B cell (primary cell): ENCODE data around the gene CAPN10. TPM values are rescaled to one million over a fixed set of nuclear protein-coding genes. Genes with fewer than 3 reads are reported as not detected.

Source experiments
- ATAC-seq: fragments of 200-7000 bp; cut with Tn5 transposase; one replicate; pipeline ENCODE4 v1.10.0; 2021; ENCODE audit warnings: low read depth, mild to moderate bottlenecking, moderate number of reproducible peaks, moderate library complexity
- CTCF ChIA-PET: fragments of 350-600 bp; sonication (Branson Sonifier 250); formaldehyde crosslinking; loops from one replicate; lab custom pipeline; 2021; ENCODE audit warnings: antibody characterized with exemption, inconsistent platforms; lab: Charles Lee
- POLR2A ChIA-PET: fragments of 350-600 bp; sonication (Branson Sonifier 250); formaldehyde crosslinking; loops from one replicate; lab custom pipeline; 2021; ENCODE audit warnings: antibody characterized with exemption; lab: Charles Lee
- DNase-seq: peaks from one replicate; pipeline ENCODE4 v3.0.0; 2013
- H2AFZ ChIP-seq: 2 replicates; pipeline ENCODE4 v1.6.1; 2012; ENCODE audit warnings: mild to moderate bottlenecking, low read depth, low read length; ENCODE audit not compliant: insufficient read depth, poor library complexity, severe bottlenecking
- H3K27ac ChIP-seq, 2 donors: 1 replicate in 1 of 2; 2 replicates in 1 of 2; pipeline ENCODE4 v1.5.1; 2012 to 2013; ENCODE audit warnings: low read length in 2 of 2, mild to moderate bottlenecking in 2 of 2, moderate library complexity in 1 of 2
- H3K27me3 ChIP-seq, 4 experiments: fragments of 200-600 bp in 1 of 4; sonication (generic) in 1 of 4; replicated peaks in 1 of 4; 1 replicate in 2 of 4; 2 replicates in 2 of 4; pipeline versions ENCODE4 v1.6.1 to v1.7.0; 2013 to 2016; ENCODE audit warnings: low read length in 3 of 4, mild to moderate bottlenecking in 2 of 4, mixed read lengths in 1 of 4, moderate library complexity in 1 of 4; ENCODE audit not compliant: insufficient read depth in 4 of 4, control insufficient read depth in 3 of 4; ENCODE audit errors: control extremely low read depth in 1 of 4
- H3K36me3 ChIP-seq, 2 experiments: replicated peaks in 1 of 2; 1 replicate in 1 of 2; 2 replicates in 1 of 2; pipeline versions ENCODE4 v1.6.1 to v1.7.1; 2013; ENCODE audit warnings: low read length in 1 of 2; ENCODE audit not compliant: insufficient read depth in 2 of 2, control insufficient read depth in 1 of 2; ENCODE audit errors: control extremely low read depth in 1 of 2, extremely low read depth in 1 of 2
- H3K4me1 ChIP-seq, 2 donors: fragments of 200-600 bp in 1 of 2; sonication (generic) in 1 of 2; 1 replicate in 1 of 2; 2 replicates in 1 of 2; pipeline versions ENCODE4 v1.5.1 to v1.6.1; 2013 to 2017; ENCODE audit warnings: low read length in 2 of 2; ENCODE audit not compliant: control insufficient read depth in 2 of 2, insufficient read depth in 2 of 2
- H3K4me2 ChIP-seq: replicated peaks from 2 replicates; pipeline ENCODE3; 2012; ENCODE audit warnings: mild to moderate bottlenecking, low read depth, low read length; ENCODE audit not compliant: poor library complexity, severe bottlenecking
- H3K4me3 ChIP-seq, 5 experiments: fragments of 200-600 bp in 1 of 5; sonication (generic) in 1 of 5; 1 replicate in 3 of 5; 2 replicates in 2 of 5; pipeline versions ENCODE4 v1.5.1 to v1.7.0; 2011 to 2016; ENCODE audit warnings: low read length in 4 of 5, mild to moderate bottlenecking in 4 of 5, low read depth in 2 of 5, control low read depth in 1 of 5, moderate library complexity in 1 of 5; ENCODE audit not compliant: insufficient read depth in 1 of 5; ENCODE audit errors: control extremely low read depth in 1 of 5, extremely low read depth in 1 of 5
- H3K79me2 ChIP-seq: fragments of 200-600 bp; sonication (generic); one replicate; pipeline ENCODE4 v1.6.0; 2016; ENCODE audit warnings: low read length; ENCODE audit not compliant: control insufficient read depth, insufficient read depth
- H3K9ac ChIP-seq: fragments of 200-600 bp; sonication (generic); 2 replicates; pipeline ENCODE4 v1.6.1; 2017; ENCODE audit warnings: mild to moderate bottlenecking, low read length, moderate library complexity
- H3K9me3 ChIP-seq, 3 donors: one replicate each; pipeline versions ENCODE4 v1.6.1 to v1.7.1; 2013; ENCODE audit warnings: low read length in 2 of 3; ENCODE audit not compliant: control insufficient read depth in 2 of 3, insufficient read depth in 1 of 3; ENCODE audit errors: control extremely low read depth in 1 of 3
- H4K20me1 ChIP-seq: 2 replicates; pipeline ENCODE4 v1.6.0; 2012; ENCODE audit warnings: mild to moderate bottlenecking, low read length; ENCODE audit not compliant: insufficient read depth, control insufficient read depth, poor library complexity, severe bottlenecking
- H3K27ac Mint-ChIP-seq: one replicate; pipeline ENCODE4 v1.8.0; 2021; ENCODE audit warnings: mixed read lengths
- H3K27me3 Mint-ChIP-seq: one replicate; pipeline ENCODE4 v1.8.0; 2021; ENCODE audit warnings: mixed read lengths
- H3K4me1 Mint-ChIP-seq: one replicate; pipeline ENCODE4 v1.8.0; 2021; ENCODE audit warnings: mixed read lengths
- H3K4me3 Mint-ChIP-seq: one replicate; pipeline ENCODE4 v1.8.0; 2021; ENCODE audit warnings: mixed read lengths
- H3K9me3 Mint-ChIP-seq: one replicate; pipeline ENCODE4 v1.8.0; 2022; ENCODE audit warnings: mixed read lengths; ENCODE audit not compliant: insufficient read depth
- CTCF ChIP-seq: fragments of 200-600 bp; IDR thresholded peaks from one replicate; pipeline ENCODE4 v1.8.0; 2022; ENCODE audit warnings: antibody characterized with exemption, mild to moderate bottlenecking
- EZH2 ChIP-seq: IDR thresholded peaks from 2 replicates; pipeline ENCODE4 v1.6.1; 2012; ENCODE audit warnings: borderline replicate concordance, low read depth, mild to moderate bottlenecking, moderate library complexity, low read length; ENCODE audit not compliant: insufficient read depth, poor library complexity, severe bottlenecking
- WGBS: methylation state at CpG from one replicate; pipeline ENCODE4 v1.1.5; 2013; ENCODE audit warnings: missing lambda C conversion rate; ENCODE audit not compliant: insufficient coverage; 5-methylcytosine and 5-hydroxymethylcytosine counted together
- intact Hi-C: fragments of 100-400 bp; cut with micrococcal nuclease; formaldehyde crosslinking; loops from one replicate; pipeline ENCODE4 v1.10.0; 2022
- polyA plus RNA-seq: library from polyadenylated mRNA; depleted of rRNA; stranded (reverse); fragments of >200 nt; gene quantifications from 2 replicates; pipeline ENCODE4 v1.2.3, GENCODE V29; 2012
- total RNA-seq, 2 donors: library from RNA; stranded (reverse); fragments of 120-200 nt in 1 of 2; gene quantifications; 1 replicate in 1 of 2; 2 replicates in 1 of 2; pipeline versions ENCODE4 v1.2.3 to v1.2.4, GENCODE V29; 2013 to 2022

The CAPN10 gene
- total and polyA plus RNA-seq, 2 donors (not counting 1 experiment from before 2014, with no cell fraction given), result 73.4 to 92.1 TPM

GRCh38 chr2:240629968-240630770 lies 43.6 kb downstream of the CAPN10 start:
- no peak overlapping the region for H3K9ac ChIP-seq
- H3K27me3 ChIP-seq, result peaks cover 0 to 3% (median 0%) of the 10 kb centered on the region in 4 experiments
- Mint-ChIP-seq H3K4me1 (peaks cover 2% of the 10 kb centered on the region), H3K9me3 (peaks cover 4% of the 10 kb centered on the region), H3K27ac (no peak overlapping the region), H3K27me3 (peaks cover 2% of the 10 kb centered on the region), H3K4me3 (no peak overlapping the region)
- H3K36me3 ChIP-seq, result no peaks in the 10 kb centered on the region
- POLR2A ChIA-PET, result no interaction called here
- WGBS, result 96% methylated on average over 50 of the region's 50 CpGs
- no peak overlapping the region for H3K4me2 ChIP-seq
- no peak overlapping the region for H3K27ac ChIP-seq
- no peak for DNase-seq
- TF ChIP-seq CTCF (no peak), EZH2 (no peak)
- H2AFZ ChIP-seq, result no peak overlapping the region
- CTCF ChIA-PET, result no interaction called here
- no peak overlapping the region for H3K4me3 ChIP-seq
- H4K20me1 ChIP-seq, result no peaks in the 10 kb centered on the region
- peaks cover 5 to 6% of the 10 kb centered on the region in 2 donors for H3K4me1 ChIP-seq
- no peak for ATAC-seq
- peaks cover 0 to 30% (median 17%) of the 10 kb centered on the region in 3 donors for H3K9me3 ChIP-seq
- intact Hi-C loops, result no loop called here
- H3K79me2 ChIP-seq, result no peaks in the 10 kb centered on the region
